Subcutaneous abdominal adipose tissue (tissue), 5 donors: Measurements from ENCODE around the gene TFF2.

Experiments
- H3K27ac ChIP-seq: one replicate; pipeline ENCODE4 v1.7.0; 2013; ENCODE audit warnings: low read depth, mild to moderate bottlenecking, inconsistent platforms, low read length, moderate library complexity
- H3K27me3 ChIP-seq, 5 donors: one replicate each; pipeline ENCODE4 v1.7.0; 2013; ENCODE audit warnings: low read length in 5 of 5, inconsistent platforms in 1 of 5; ENCODE audit not compliant: control insufficient read depth in 5 of 5, insufficient read depth in 4 of 5
- H3K36me3 ChIP-seq, 5 donors: one replicate each; pipeline ENCODE4 v1.7.0; 2013; ENCODE audit warnings: low read length in 5 of 5; ENCODE audit not compliant: control insufficient read depth in 5 of 5, insufficient read depth in 5 of 5
- H3K4me1 ChIP-seq, 5 donors: one replicate each; pipeline ENCODE4 v1.7.0; 2013; ENCODE audit warnings: low read length in 5 of 5, mild to moderate bottlenecking in 3 of 5, moderate library complexity in 1 of 5; ENCODE audit not compliant: control insufficient read depth in 5 of 5, insufficient read depth in 5 of 5
- H3K4me3 ChIP-seq, 5 donors: one replicate each; pipeline ENCODE4 v1.7.0; 2013; ENCODE audit warnings: low read length in 5 of 5, low read depth in 1 of 5
- H3K9ac ChIP-seq, 5 donors: one replicate each; pipeline ENCODE4 v1.7.0; 2013; ENCODE audit warnings: low read length in 5 of 5, mild to moderate bottlenecking in 4 of 5, moderate library complexity in 3 of 5
- H3K9me3 ChIP-seq, 5 donors: one replicate each; pipeline ENCODE4 v1.7.0; 2013; ENCODE audit warnings: low read length in 5 of 5; ENCODE audit not compliant: control insufficient read depth in 5 of 5
- donor health status: healthy.
- donor health status: healthy.
- donor health status: healthy.
- donor health status: healthy.
- donor health status: healthy.

The TFF2 gene

DNA sequence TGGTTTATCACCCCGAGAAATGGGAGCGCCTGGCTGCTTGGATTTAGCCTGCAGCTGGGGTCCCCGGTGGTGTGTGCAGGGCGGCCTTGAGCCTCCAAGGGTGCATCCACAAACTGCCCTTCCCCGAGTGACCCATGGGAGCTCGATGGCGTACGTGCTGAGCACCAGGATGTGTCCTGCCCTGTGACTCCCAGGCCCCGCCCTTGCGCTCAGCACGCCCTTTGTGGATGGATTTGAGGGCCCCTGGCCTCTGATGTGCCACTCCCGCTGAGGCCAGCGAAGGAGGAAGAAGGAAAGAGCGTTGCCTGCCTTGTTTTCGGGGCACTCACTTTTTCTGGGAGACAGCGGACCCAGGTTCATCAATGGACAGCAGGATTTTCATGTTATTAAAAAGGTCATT, 33.9 kb downstream of the TFF2 start:
- peaks cover 4 to 19% (median 16%) of the 10 kb centered on the region in 5 donors for H3K27me3 ChIP-seq
- no peak overlapping the region for H3K9ac ChIP-seq
- no peaks in the 10 kb centered on the region for H3K36me3 ChIP-seq
- H3K9me3 ChIP-seq: no peaks in the 10 kb centered on the region
- no peak overlapping the region for H3K4me3 ChIP-seq
- H3K4me1 ChIP-seq: peaks cover 0 to 20% (median 0%) of the 10 kb centered on the region in 5 donors
- no peak overlapping the region for H3K27ac ChIP-seq

DNA sequence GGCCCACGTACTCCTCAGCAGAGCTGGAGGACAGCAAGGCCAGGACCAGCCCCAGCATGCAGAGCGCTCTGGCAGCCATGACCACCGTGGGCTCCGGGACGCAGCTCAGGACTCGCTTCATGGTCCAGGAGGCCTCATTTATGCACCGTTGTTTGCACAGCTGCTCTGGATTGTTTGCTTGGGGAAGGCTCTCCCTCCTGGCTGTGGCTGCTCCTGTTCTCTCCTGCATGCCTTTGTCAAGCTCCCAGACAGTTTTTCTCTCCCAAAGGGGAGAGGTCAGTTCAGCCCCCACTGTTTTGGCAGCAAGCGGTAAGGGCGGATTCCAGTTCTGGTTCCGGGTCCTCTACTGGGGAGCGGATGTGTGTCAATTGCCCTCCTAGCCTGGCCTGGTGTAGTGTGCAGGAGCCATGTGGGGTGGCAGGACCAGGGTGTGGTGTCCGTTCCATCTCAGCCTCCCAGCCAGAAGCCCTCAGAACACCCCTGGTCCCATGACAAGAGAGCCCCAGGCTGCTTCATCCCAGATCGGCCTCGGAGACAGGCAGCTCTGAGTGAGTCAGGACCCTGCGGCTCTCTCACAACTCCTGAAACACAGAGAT, 35.4 kb downstream of the TFF2 start, which contains the start of gene TFF3:
TSS of gene TFF3 (minus strand) at position 114 of the 596 bp plus-strand sequence. CDS start at position 79, 35 bp downstream.
- H3K36me3 ChIP-seq: no peaks in the 10 kb centered on the region
- H3K4me1 ChIP-seq: peaks cover 0 to 20% (median 0%) of the 10 kb centered on the region in 5 donors
- H3K4me3 ChIP-seq: no peak within 1 kb of the TSS
- H3K9me3 ChIP-seq: no peaks in the 10 kb centered on the region
- no peak within 1 kb of the TSS for H3K9ac ChIP-seq
- H3K27ac ChIP-seq: no peak within 1 kb of the TSS
- peaks cover 5 to 16% (median 14%) of the 10 kb centered on the region in 5 donors for H3K27me3 ChIP-seq

DNA sequence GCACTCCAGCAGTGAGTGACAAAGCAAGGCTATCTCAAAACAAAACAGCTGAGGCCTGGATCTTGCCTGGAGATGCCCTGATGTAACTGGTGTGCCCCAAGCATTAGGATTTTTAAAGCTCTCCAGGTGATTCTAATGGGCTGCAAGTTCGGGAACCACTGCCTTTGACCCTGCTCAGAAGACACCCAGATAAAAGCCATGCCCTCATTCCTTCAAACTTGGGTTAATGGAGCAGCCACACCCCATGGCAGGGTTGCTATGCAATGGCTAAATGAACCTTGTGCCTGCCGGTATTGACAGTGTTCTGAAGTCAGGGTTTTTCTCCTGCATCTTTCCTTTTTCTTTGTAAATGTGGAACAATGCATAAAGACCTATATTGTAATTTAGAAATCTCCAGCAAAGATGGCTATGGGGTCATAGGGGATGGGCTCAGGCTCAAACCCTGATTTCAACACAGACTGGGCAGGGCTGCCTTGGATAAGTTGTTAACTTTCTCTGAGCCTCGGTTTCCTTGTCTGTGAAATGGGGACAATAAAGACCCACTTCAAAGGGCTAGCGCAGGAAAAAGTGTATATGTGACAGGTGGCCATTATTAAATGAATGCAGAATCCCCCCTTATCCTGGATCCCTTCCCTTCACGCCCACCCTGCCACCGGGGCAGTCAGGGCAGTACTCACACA, 36.0 kb downstream of the TFF2 start:
- peaks cover 0 to 22% (median under 1%) of the 10 kb centered on the region in 5 donors for H3K4me1 ChIP-seq
- no peak overlapping the region for H3K9ac ChIP-seq
- no peak overlapping the region for H3K27ac ChIP-seq
- H3K9me3 ChIP-seq: no peaks in the 10 kb centered on the region
- no peak overlapping the region for H3K4me3 ChIP-seq
- H3K36me3 ChIP-seq: no peaks in the 10 kb centered on the region
- H3K27me3 ChIP-seq: peaks cover 10 to 22% (median 12%) of the 10 kb centered on the region in 5 donors

DNA sequence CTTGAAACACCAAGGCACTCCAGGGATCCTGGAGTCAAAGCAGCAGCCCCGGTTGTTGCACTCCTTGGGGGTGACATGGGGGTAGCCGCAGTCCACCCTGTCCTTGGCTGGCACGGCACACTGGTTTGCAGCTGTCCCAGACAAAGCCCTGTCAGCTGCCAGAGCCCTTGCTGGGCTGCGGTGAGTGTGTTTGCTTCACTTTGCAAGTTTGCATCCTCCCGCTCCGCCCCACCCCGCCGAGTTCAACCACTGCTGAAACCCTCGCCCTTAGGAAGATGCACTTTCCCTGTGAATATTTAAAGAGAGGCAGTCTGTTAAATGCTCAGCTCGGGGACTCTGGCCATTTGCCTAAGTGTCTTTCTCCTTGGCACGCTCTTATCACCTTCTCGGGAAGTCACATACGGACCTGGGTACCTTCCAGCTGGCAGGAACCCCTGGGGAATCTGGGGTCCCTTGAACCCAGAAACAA, 37.3 kb downstream of the TFF2 start:
- Histone ChIP-seq H3K36me3 (no peaks in the 10 kb centered on the region), H3K4me1 (peaks cover 0 to 24% (median 5%) of the 10 kb centered on the region in 5 donors), H3K27ac (no peak overlapping the region), H3K4me3 (no peak overlapping the region), H3K27me3 (peaks cover 14 to 24% (median 16%) of the 10 kb centered on the region in 5 donors), H3K9me3 (no peaks in the 10 kb centered on the region), H3K9ac (no peak overlapping the region)

DNA sequence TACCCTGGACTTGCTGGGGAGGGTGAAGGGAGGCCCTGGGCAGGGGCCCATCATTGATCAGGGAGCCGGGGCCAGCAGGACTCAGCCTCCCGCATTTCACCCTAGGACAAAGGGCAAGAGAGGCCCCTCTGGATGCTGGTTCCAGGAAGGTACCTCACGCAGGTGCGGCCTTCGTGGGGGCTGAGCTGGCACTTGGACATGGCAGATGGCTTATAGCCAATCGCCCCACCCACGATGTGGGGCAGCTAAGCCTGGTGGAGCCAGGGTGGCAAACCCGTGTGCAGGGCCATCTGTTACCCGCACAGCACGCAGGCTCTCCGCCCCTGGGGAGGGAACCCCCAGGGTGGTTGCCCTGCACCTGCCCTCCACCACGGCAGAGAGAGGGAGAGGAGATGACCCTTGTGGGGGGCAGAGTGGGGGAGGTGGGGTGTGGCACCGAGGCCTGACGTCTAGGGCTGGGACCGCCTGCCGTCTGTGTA, 38.1 kb downstream of the TFF2 start:
- no peaks in the 10 kb centered on the region for H3K9me3 ChIP-seq
- H3K27ac ChIP-seq: no peak overlapping the region
- H3K4me3 ChIP-seq: no peak overlapping the region
- H3K36me3 ChIP-seq: no peaks in the 10 kb centered on the region
- no peak overlapping the region for H3K9ac ChIP-seq
- H3K27me3 ChIP-seq: peaks cover 12 to 24% (median 16%) of the 10 kb centered on the region in 5 donors
- peaks cover 0 to 24% (median 5%) of the 10 kb centered on the region in 5 donors for H3K4me1 ChIP-seq

DNA sequence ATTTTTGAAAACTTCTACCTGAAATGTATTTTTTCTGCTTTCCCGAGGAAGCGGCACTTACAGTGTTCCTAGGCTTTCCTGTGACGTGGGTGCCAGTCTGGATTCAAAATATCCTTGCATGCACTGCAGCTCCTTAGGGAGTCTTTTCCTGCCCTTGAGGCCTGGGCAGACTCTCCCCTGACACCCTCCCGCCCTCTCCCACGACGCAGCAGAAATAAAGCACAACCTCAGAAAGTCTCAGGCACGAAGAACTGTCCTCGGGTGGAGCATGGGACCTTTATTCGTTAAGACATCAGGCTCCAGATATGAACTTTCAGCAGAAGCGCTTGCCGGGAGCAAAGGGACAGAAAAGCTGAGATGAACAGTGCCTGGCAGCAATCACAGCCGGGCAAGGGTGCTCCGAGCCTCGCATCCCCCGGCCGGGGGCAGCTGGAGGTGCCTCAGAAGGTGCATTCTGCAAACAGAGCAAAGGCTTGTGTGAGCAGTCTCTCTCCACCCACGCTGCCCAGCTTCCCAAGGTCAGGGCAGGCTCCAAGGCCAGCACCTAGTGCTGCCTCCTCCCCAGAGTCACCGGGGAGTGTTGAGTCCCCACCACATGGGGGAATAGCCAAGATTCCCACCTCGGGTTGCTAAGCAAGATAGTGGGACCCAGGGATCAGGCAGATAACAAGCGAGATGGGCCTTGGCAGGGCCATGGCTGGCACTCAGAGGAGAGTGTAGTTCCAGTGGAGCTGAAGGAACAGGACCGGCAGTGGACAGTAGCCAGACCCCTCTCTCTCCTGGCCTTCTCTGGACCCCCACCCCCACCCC, 38.8 kb downstream of the TFF2 start:
- Histone ChIP-seq H3K27me3 (peaks cover 13 to 23% (median 15%) of the 10 kb centered on the region in 5 donors), H3K4me3 (no peak overlapping the region), H3K4me1 (peaks cover 0 to 24% (median 5%) of the 10 kb centered on the region in 5 donors), H3K27ac (no peak overlapping the region), H3K36me3 (no peaks in the 10 kb centered on the region), H3K9me3 (no peaks in the 10 kb centered on the region), H3K9ac (no peak overlapping the region)

DNA sequence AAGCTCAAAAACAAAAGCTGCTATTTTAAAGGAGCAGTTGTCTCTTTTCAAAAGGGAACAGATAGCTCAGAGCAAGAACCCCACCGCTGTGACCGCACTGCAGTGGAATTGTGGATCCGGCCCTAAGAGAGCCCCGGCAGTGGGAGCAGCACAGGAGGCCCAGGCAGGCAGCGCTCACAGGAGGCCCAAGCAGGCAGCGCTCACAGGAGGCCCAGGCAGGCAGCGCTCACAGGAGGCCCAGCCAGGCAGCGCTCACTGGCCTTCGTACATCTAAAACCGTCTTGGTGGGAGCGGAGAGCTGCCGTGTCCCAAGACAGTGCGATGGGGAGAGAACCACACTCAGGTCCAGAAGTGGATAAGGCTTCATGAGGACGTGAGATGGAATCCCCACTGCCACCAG, 39.6 kb downstream of the TFF2 start:
- no peaks in the 10 kb centered on the region for H3K36me3 ChIP-seq
- H3K27ac ChIP-seq: no peak overlapping the region
- H3K27me3 ChIP-seq: peaks cover 14 to 27% (median 16%) of the 10 kb centered on the region in 5 donors
- H3K9ac ChIP-seq: no peak overlapping the region
- H3K4me1 ChIP-seq: peaks cover 0 to 29% (median 5%) of the 10 kb centered on the region in 5 donors
- H3K9me3 ChIP-seq: no peaks in the 10 kb centered on the region
- H3K4me3 ChIP-seq: no peak overlapping the region

DNA sequence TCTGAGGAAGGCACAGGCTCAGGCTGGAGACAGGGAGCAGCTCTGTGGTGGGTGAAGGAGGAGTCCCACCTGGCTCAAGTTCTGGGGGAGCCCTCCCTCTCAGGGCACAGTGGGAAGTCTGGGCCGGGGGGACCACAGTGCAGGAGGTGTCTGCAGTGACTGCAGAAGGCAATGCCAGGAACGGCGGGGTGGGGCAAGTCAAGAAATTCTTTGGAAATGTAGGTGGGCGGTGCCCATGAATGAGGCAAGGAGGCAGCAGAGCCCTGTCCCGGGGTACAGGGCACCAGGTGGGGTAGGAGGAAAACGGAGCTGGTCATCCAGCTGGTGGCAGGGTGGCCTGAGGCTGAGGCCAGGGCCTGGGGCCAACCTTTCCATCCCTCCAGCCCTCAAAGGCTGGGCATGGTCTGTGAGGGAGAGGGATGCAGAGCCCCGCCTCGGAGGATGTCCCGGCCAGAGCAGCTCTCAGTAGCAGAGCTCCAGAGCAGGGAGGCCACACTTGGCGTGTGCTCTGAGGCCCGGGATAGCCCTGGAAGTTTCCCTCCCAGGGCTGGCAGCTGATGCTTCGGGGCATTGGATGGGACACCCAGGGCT, 40.3 kb downstream of the TFF2 start:
- H3K9me3 ChIP-seq: no peaks in the 10 kb centered on the region
- H3K36me3 ChIP-seq: no peaks in the 10 kb centered on the region
- H3K4me1 ChIP-seq: peaks cover 0 to 29% (median 5%) of the 10 kb centered on the region in 5 donors
- H3K9ac ChIP-seq: no peak overlapping the region
- no peak overlapping the region for H3K4me3 ChIP-seq
- no peak overlapping the region for H3K27ac ChIP-seq
- peaks cover 14 to 29% (median 16%) of the 10 kb centered on the region in 5 donors for H3K27me3 ChIP-seq

DNA sequence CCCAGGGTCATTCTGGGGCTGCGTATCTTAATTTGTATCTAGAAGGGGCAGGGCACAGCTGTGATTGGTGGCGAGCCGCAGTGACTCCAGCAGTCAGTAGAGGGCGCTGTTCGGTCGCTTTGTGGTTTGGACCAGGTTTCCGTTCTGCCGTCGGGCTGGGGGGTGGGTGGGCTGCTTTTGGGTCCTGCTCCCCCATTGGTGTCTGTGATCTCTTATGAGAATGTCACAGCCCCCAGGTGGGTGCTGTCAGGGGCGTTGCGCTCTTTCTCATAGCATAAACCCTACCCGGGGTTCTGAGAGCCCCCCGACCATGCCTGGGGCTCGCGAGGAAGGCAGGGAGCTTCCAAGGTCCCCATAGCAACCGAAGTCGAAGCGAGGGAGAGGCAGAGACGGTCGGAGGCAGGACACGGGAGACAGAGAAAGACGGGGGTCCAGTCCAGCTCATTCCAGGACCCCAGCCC, 41.0 kb downstream of the TFF2 start:
- no peak overlapping the region for H3K9ac ChIP-seq
- peaks cover 14 to 29% (median 16%) of the 10 kb centered on the region in 5 donors for H3K27me3 ChIP-seq
- no peaks in the 10 kb centered on the region for H3K9me3 ChIP-seq
- H3K4me1 ChIP-seq: peaks cover 0 to 29% (median 5%) of the 10 kb centered on the region in 5 donors
- no peak overlapping the region for H3K4me3 ChIP-seq
- H3K36me3 ChIP-seq: no peaks in the 10 kb centered on the region
- H3K27ac ChIP-seq: no peak overlapping the region
